Loucy (cell line): Measurements from ENCODE around the gene ARL2.
"Not testable (repeated sequence)": the region's sequence is repeated elsewhere in the genome, so short reads cannot be mapped to it uniquely, and the experiment has no call there.

Experiments
- H2AFZ ChIP-seq: fragments of 200-600 bp; sonication (generic); 2 replicates; pipeline ENCODE4 v1.6.0; 2016; ENCODE audit warnings: antibody characterized with exemption, mild to moderate bottlenecking, low read length, moderate library complexity
- H3F3A ChIP-seq: fragments of 200-600 bp; 2 replicates; pipeline ENCODE4 v1.6.0; 2016; ENCODE audit warnings: antibody characterized with exemption, low read depth, mild to moderate bottlenecking
- H3K27me3 ChIP-seq: fragments of 200-600 bp; sonication (generic); 2 replicates; pipeline ENCODE4 v1.6.1; 2014; ENCODE audit warnings: low read length, mild to moderate bottlenecking; ENCODE audit not compliant: insufficient read depth, poor library complexity, severe bottlenecking
- H3K36me3 ChIP-seq: fragments of 200-600 bp; sonication (generic); 2 replicates; pipeline ENCODE4 v1.6.1; 2016; ENCODE audit warnings: low read length; ENCODE audit not compliant: insufficient read depth
- H3K4me1 ChIP-seq: fragments of 200-600 bp; sonication (generic); 2 replicates; pipeline ENCODE4 v1.5.1; 2014; ENCODE audit warnings: low read length, mild to moderate bottlenecking; ENCODE audit not compliant: insufficient read depth, poor library complexity, severe bottlenecking
- H3K4me2 ChIP-seq: fragments of 200-600 bp; sonication (generic); 2 replicates; pipeline ENCODE4 v1.6.0; 2014; ENCODE audit warnings: antibody characterized with exemption, low read length, low read depth, mild to moderate bottlenecking; ENCODE audit not compliant: poor library complexity, severe bottlenecking
- H3K4me3 ChIP-seq: fragments of 200-600 bp; sonication (generic); 2 replicates; pipeline ENCODE4 v1.5.1; 2014; ENCODE audit warnings: low read length, mild to moderate bottlenecking, mixed read lengths; ENCODE audit not compliant: poor library complexity, severe bottlenecking
- H3K79me2 ChIP-seq: fragments of 200-600 bp; sonication (generic); 2 replicates; pipeline ENCODE4 v1.6.1; 2014; ENCODE audit warnings: low read length; ENCODE audit not compliant: insufficient read depth
- H3K9ac ChIP-seq: fragments of 200-600 bp; sonication (generic); 2 replicates; pipeline ENCODE4 v1.6.0; 2014; ENCODE audit warnings: mild to moderate bottlenecking, low read depth, low read length, moderate library complexity; ENCODE audit not compliant: poor library complexity, severe bottlenecking
- H3K9me2 ChIP-seq: fragments of 200-600 bp; sonication (generic); replicated peaks from 2 replicates; pipeline ENCODE4 v1.6.1; 2016; ENCODE audit warnings: low read depth, low read length, mixed read lengths
- H3K9me3 ChIP-seq: fragments of 200-600 bp; sonication (generic); 2 replicates; pipeline ENCODE4 v1.6.1; 2014; ENCODE audit warnings: mild to moderate bottlenecking, antibody characterized with exemption, low read length, low read depth; ENCODE audit not compliant: insufficient read depth
- H4K20me1 ChIP-seq: fragments of 200-600 bp; sonication (generic); 2 replicates; pipeline ENCODE4 v1.6.0; 2014; ENCODE audit warnings: antibody characterized with exemption, low read length, mild to moderate bottlenecking; ENCODE audit not compliant: insufficient read depth, poor library complexity, severe bottlenecking
- EZH2phosphoT487 ChIP-seq: fragments of 200-600 bp; IDR thresholded peaks from 2 replicates; pipeline ENCODE4 v1.6.1; 2018; ENCODE audit warnings: antibody characterized with exemption, mild to moderate bottlenecking, moderate library complexity, borderline replicate concordance
- TF ChIP-seq, protein P1 (sequence below): fragments of 200-600 bp; sonication (generic); conservative IDR thresholded peaks from 2 replicates; pipeline ENCODE4 v1.5.1; 2014; ENCODE audit warnings: mild to moderate bottlenecking, antibody characterized with exemption, low read length

ARL2 gene

DNA sequence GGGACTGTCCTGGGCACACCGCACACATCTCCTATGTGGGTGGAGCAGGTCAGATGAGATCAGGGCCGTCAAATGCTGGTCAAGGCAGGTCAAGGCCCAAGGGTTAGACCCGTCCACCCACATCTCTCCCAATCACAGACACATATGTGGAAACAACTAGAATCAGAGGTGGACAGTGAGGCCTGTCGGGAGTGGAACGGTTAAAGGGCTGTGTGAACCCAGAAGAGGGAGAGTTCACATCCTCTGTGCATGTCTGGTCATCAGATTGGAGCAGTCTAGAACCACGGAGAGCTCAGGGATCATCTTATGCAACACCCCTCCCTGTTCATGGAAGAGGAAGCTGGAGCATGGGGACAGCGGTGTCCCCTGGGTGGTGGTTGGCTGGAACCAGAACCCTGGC lies 5.9 kb downstream of the ARL2 start:
- Histone ChIP-seq H4K20me1 (peaks cover 6% of the 10 kb centered on the region), H2AFZ (no peak overlapping the region), H3K9me2 (no peaks in the 10 kb centered on the region), H3K9ac (no peak overlapping the region), H3F3A (no peaks in the 10 kb centered on the region), H3K4me1 (peaks cover 17% of the 10 kb centered on the region), H3K9me3 (no peaks in the 10 kb centered on the region), H3K4me3 (no peak overlapping the region), H3K36me3 (peaks cover 3% of the 10 kb centered on the region; the same call in 1 of the 2 replicates), H3K27me3 (no peaks in the 10 kb centered on the region), H3K4me2 (no peak overlapping the region), H3K79me2 (peaks cover 29% of the 10 kb centered on the region)
- TF ChIP-seq, protein P1, sequence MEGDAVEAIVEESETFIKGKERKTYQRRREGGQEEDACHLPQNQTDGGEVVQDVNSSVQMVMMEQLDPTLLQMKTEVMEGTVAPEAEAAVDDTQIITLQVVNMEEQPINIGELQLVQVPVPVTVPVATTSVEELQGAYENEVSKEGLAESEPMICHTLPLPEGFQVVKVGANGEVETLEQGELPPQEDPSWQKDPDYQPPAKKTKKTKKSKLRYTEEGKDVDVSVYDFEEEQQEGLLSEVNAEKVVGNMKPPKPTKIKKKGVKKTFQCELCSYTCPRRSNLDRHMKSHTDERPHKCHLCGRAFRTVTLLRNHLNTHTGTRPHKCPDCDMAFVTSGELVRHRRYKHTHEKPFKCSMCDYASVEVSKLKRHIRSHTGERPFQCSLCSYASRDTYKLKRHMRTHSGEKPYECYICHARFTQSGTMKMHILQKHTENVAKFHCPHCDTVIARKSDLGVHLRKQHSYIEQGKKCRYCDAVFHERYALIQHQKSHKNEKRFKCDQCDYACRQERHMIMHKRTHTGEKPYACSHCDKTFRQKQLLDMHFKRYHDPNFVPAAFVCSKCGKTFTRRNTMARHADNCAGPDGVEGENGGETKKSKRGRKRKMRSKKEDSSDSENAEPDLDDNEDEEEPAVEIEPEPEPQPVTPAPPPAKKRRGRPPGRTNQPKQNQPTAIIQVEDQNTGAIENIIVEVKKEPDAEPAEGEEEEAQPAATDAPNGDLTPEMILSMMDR, result no peak
- no peak for TF ChIP-seq EZH2phosphoT487

DNA sequence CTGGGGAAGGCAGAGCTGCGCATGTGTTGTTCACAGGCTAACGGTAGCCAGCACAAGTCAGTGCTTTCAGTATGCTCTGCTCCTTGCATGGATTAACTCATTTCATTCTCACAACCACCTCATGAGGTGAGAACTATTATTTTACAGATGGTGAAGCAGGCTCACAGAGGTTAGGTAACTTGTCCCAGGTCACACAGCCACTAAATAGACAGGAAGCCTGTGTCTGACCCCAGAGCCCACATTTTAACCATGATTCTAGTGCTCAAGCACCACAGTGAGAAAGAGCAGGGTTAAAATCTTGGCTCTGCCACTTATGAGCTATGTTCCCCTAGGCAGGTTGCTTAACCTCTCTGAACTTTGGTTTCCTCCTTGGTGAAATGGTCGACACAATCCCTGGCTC lies 7.0 kb downstream of the ARL2 start:
- Histone ChIP-seq H2AFZ (no peak overlapping the region), H3K4me1 (peaks cover 10% of the 10 kb centered on the region), H3F3A (no peaks in the 10 kb centered on the region), H3K4me3 (no peak overlapping the region), H3K9me3 (no peaks in the 10 kb centered on the region), H3K9ac (no peak overlapping the region), H3K36me3 (peaks cover 3% of the 10 kb centered on the region; the same call in 1 of the 2 replicates), H4K20me1 (no peaks in the 10 kb centered on the region), H3K79me2 (peaks cover 17% of the 10 kb centered on the region), H3K27me3 (no peaks in the 10 kb centered on the region), H3K4me2 (no peak overlapping the region), H3K9me2 (no peaks in the 10 kb centered on the region)
- TF ChIP-seq, protein P1, result no peak
- no peak for TF ChIP-seq EZH2phosphoT487

DNA sequence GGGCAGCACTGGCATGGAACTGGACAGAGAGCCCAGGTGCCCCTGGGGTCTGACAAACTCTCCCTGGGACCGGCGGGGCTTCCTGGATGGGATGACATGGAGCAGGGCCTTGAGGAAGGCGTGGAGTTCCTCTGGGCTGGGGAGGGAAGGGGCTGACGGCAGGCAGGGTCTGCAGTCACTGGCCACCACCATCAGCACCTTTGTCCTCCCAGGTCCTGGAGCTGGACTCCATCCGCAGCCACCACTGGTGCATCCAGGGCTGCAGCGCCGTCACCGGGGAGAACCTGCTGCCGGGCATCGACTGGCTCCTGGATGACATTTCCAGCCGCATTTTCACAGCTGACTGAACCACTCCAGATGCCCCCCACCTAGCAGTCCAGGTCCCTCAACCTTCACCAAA lies 7.5 kb downstream of the ARL2 start:
- no peaks in the 10 kb centered on the region for H3F3A ChIP-seq
- no peaks in the 10 kb centered on the region for H3K9me3 ChIP-seq
- no peak for TF ChIP-seq EZH2phosphoT487
- TF ChIP-seq, protein P1, result no peak
- H3K36me3 ChIP-seq, result peaks cover 3% of the 10 kb centered on the region; the same call in 1 of the 2 replicates
- no peaks in the 10 kb centered on the region for H3K27me3 ChIP-seq
- no peaks in the 10 kb centered on the region for H4K20me1 ChIP-seq
- no peak overlapping the region for H3K4me3 ChIP-seq
- peaks cover 5% of the 10 kb centered on the region for H3K4me1 ChIP-seq
- H2AFZ ChIP-seq, result no peak overlapping the region
- no peak overlapping the region for H3K4me2 ChIP-seq
- H3K79me2 ChIP-seq, result peaks cover 12% of the 10 kb centered on the region; the same call in 1 of the 2 replicates
- H3K9me2 ChIP-seq, result no peaks in the 10 kb centered on the region
- H3K9ac ChIP-seq, result no peak overlapping the region

DNA sequence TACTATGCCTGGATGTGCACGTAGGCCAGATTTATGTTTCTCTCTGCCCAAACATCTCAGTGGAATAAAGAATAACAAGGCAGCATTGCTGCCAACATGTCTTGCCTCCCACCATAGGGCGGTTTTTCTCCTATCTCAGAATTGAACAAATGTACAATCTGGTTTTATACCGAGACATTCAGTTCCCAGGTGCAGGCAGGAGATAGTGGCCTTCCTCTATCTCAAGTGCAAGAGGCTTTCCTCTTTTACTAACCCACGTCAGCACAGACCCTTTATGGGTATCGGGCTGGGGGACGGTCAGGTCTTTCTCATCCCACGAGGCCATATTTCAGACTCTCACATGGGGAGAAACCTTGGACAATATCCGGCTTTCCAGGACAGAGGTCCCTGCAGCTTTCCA lies 9.5 kb downstream of the ARL2 start:
- not testable (repeated sequence) for H3K27me3 ChIP-seq, H3K36me3 ChIP-seq, H2AFZ ChIP-seq, H3K9me2 ChIP-seq, H3K9me3 ChIP-seq, H3K79me2 ChIP-seq, H4K20me1 ChIP-seq, H3K9ac ChIP-seq, H3K4me3 ChIP-seq, H3F3A ChIP-seq, H3K4me2 ChIP-seq
- peaks cover 14% of the 10 kb centered on the region for H3K4me1 ChIP-seq
